ENCODE data around the gene BUD31.
A peak's percentile ranks its signal among the peaks of the same experiment; 100 is the strongest.

Gene BUD31

DNA sequence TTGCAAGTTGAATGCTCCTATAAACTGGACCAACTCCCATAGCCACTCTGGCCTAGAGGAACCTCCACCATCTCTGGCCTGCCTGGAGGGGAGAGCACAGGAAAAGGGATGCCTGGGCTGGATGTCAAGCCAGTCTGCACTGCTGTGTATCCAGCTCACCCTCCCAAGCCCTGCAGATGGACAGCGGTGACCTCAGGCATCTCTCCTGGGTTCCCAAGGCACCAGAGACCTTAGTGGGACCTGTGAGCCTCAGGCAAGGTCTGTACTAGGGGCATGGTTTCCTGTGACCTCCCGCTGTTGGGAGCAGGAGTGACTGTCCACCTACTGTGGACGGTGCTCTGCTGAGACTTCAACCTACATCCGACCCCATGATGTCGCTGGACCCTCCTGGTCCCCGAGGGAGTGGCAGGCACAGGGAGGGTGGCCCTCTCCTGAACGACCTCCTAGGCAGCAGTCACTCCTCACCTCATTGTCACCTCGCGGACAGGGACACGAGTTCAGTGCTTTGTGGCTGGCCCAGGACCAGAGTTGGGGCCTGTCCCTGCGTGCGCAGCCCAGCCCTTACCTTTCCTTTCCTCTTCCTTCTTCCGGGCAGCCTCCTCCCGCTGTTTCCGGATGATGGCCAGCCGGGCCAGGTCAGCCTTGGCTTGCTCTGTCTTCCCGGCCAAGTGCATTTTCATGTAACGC is 11.3 kb upstream of the BUD31 start:
- Histone ChIP-seq H3K27ac (ENCODE audit: extremely low read depth, low read depth, low read length) (no peak overlapping the region), H3K9me3 (ENCODE audit: control insufficient read depth, insufficient read depth, low read depth, low read length) (no peaks in the 10 kb centered on the region), H3K4me1 (ENCODE audit: control insufficient read depth, insufficient read depth, low read length) (no peaks in the 10 kb centered on the region), H3K36me3 (ENCODE audit: control insufficient read depth in 2 of 2, insufficient read depth in 1 of 2, low read length in 2 of 2) (peaks cover 30 to 88% of the 10 kb centered on the region in 2 experiments), H3K4me3 (ENCODE audit: low read depth, low read length) (no peak overlapping the region)
- ChIA-PET CTCF (no interaction called here), POLR2A (no interaction called here)
- no peak for TF ChIP-seq ZNF521 (tag by site-specific recombination; IDR thresholded peaks at IDR 0.05)
- TF ChIP-seq, protein P1, sequence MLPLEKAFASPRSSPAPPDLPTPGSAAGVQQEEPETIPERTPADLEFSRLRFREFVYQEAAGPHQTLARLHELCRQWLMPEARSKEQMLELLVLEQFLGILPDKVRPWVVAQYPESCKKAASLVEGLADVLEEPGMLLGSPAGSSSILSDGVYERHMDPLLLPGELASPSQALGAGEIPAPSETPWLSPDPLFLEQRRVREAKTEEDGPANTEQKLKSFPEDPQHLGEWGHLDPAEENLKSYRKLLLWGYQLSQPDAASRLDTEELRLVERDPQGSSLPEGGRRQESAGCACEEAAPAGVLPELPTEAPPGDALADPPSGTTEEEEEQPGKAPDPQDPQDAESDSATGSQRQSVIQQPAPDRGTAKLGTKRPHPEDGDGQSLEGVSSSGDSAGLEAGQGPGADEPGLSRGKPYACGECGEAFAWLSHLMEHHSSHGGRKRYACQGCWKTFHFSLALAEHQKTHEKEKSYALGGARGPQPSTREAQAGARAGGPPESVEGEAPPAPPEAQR (tag by site-specific recombination; IDR thresholded peaks at IDR 0.05), result no peak
- TF ChIP-seq, protein P2, sequence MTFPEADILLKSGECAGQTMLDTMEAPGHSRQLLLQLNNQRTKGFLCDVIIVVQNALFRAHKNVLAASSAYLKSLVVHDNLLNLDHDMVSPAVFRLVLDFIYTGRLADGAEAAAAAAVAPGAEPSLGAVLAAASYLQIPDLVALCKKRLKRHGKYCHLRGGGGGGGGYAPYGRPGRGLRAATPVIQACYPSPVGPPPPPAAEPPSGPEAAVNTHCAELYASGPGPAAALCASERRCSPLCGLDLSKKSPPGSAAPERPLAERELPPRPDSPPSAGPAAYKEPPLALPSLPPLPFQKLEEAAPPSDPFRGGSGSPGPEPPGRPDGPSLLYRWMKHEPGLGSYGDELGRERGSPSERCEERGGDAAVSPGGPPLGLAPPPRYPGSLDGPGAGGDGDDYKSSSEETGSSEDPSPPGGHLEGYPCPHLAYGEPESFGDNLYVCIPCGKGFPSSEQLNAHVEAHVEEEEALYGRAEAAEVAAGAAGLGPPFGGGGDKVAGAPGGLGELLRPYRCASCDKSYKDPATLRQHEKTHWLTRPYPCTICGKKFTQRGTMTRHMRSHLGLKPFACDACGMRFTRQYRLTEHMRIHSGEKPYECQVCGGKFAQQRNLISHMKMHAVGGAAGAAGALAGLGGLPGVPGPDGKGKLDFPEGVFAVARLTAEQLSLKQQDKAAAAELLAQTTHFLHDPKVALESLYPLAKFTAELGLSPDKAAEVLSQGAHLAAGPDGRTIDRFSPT (tag by site-specific recombination; IDR thresholded peaks at IDR 0.05), result no peak
- TF ChIP-seq GLIS2 (tag by site-specific recombination; IDR thresholded peaks at IDR 0.05), result 0 out of 2 replicates have a peak, but pooled peaks have one; percentile 22
- TF ChIP-seq ZNF560 (tag by site-specific recombination; IDR thresholded peaks at IDR 0.05; ENCODE audit: borderline replicate concordance), result no peak
- TF ChIP-seq GLIS1 (tag by site-specific recombination; IDR thresholded peaks at IDR 0.05), result 0 out of 2 replicates have a peak, but pooled peaks have one; percentile 16

DNA sequence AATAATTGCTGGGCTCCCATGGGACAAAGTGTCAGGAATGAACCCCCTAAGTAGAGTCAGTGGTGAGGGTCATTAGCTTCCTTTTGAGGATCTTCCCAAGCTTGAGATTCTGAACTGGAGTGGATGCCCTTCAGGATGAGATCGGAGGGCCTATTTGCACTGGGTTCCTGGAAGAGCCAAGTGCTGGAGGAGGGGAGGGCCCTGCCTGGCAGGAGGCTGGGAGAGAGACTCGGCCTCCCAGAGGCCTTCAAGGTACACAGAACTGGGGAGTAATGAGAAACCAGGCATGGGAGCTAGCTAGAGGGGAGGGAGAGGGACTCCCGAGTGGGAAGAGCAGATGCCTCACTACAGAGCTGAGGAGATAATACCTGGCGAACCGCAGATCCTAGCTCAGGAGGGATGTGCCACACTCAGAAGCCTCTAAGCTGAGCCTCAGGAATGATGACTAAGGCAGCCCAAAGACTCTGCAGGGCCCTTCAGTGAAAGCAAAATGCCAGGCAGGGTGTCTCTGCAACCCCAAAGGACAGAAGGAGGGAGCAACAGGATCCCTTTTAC is 9.8 kb upstream of the BUD31 start:
- no peak overlapping the region for H3K4me3 ChIP-seq (ENCODE audit: low read depth, low read length)
- CTCF ChIA-PET, result interaction anchor here (0.6 to 0.7 kb wide), 2 partner anchors 11 to 74 kb away, joined by 3 read pairs; no protein-coding TSS in a partner anchor
- H3K9me3 ChIP-seq (ENCODE audit: control insufficient read depth, insufficient read depth, low read depth, low read length), result no peaks in the 10 kb centered on the region
- no peak overlapping the region for H3K27ac ChIP-seq (ENCODE audit: extremely low read depth, low read depth, low read length)
- POLR2A ChIA-PET, result interaction anchor here (1.0 to 1.8 kb wide), 3 partner anchors 8 to 24 kb away, joined by 3 to 10 read pairs (median 6); partner anchors contain the start of genes BUD31 and PDAP1
- H3K36me3 ChIP-seq (ENCODE audit: control insufficient read depth in 2 of 2, insufficient read depth in 1 of 2, low read length in 2 of 2), result peaks cover 35 to 88% of the 10 kb centered on the region in 2 experiments
- no peaks in the 10 kb centered on the region for H3K4me1 ChIP-seq (ENCODE audit: control insufficient read depth, insufficient read depth, low read length)
- no peak for TF ChIP-seq ZNF501 (tag by site-specific recombination; IDR thresholded peaks at IDR 0.05)
- peak; percentile 81 for TF ChIP-seq ZNF341 (tag by site-specific recombination; IDR thresholded peaks at IDR 0.05; ENCODE audit: low read depth)
- no peak for TF ChIP-seq ZFP37 (tag by site-specific recombination; IDR thresholded peaks at IDR 0.05)
- TF ChIP-seq GLIS1 (tag by site-specific recombination; IDR thresholded peaks at IDR 0.05), result peak; percentile 41
- no peak for TF ChIP-seq ZNF133 (tag by site-specific recombination; IDR thresholded peaks at IDR 0.05)
- TF ChIP-seq ZNF785 (tag by site-specific recombination; IDR thresholded peaks at IDR 0.05), result no peak
- TF ChIP-seq, protein P3, sequence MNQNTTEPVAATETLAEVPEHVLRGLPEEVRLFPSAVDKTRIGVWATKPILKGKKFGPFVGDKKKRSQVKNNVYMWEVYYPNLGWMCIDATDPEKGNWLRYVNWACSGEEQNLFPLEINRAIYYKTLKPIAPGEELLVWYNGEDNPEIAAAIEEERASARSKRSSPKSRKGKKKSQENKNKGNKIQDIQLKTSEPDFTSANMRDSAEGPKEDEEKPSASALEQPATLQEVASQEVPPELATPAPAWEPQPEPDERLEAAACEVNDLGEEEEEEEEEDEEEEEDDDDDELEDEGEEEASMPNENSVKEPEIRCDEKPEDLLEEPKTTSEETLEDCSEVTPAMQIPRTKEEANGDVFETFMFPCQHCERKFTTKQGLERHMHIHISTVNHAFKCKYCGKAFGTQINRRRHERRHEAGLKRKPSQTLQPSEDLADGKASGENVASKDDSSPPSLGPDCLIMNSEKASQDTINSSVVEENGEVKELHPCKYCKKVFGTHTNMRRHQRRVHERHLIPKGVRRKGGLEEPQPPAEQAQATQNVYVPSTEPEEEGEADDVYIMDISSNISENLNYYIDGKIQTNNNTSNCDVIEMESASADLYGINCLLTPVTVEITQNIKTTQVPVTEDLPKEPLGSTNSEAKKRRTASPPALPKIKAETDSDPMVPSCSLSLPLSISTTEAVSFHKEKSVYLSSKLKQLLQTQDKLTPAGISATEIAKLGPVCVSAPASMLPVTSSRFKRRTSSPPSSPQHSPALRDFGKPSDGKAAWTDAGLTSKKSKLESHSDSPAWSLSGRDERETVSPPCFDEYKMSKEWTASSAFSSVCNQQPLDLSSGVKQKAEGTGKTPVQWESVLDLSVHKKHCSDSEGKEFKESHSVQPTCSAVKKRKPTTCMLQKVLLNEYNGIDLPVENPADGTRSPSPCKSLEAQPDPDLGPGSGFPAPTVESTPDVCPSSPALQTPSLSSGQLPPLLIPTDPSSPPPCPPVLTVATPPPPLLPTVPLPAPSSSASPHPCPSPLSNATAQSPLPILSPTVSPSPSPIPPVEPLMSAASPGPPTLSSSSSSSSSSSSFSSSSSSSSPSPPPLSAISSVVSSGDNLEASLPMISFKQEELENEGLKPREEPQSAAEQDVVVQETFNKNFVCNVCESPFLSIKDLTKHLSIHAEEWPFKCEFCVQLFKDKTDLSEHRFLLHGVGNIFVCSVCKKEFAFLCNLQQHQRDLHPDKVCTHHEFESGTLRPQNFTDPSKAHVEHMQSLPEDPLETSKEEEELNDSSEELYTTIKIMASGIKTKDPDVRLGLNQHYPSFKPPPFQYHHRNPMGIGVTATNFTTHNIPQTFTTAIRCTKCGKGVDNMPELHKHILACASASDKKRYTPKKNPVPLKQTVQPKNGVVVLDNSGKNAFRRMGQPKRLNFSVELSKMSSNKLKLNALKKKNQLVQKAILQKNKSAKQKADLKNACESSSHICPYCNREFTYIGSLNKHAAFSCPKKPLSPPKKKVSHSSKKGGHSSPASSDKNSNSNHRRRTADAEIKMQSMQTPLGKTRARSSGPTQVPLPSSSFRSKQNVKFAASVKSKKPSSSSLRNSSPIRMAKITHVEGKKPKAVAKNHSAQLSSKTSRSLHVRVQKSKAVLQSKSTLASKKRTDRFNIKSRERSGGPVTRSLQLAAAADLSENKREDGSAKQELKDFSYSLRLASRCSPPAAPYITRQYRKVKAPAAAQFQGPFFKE (tag by site-specific recombination; IDR thresholded peaks at IDR 0.05; ENCODE audit: borderline replicate concordance), result no peak
- no peak for TF ChIP-seq OVOL3 (tag by site-specific recombination; IDR thresholded peaks at IDR 0.05)
- peak; percentile 45 for TF ChIP-seq ZBTB17 (tag by site-specific recombination; IDR thresholded peaks at IDR 0.05)
- TF ChIP-seq, protein P4, sequence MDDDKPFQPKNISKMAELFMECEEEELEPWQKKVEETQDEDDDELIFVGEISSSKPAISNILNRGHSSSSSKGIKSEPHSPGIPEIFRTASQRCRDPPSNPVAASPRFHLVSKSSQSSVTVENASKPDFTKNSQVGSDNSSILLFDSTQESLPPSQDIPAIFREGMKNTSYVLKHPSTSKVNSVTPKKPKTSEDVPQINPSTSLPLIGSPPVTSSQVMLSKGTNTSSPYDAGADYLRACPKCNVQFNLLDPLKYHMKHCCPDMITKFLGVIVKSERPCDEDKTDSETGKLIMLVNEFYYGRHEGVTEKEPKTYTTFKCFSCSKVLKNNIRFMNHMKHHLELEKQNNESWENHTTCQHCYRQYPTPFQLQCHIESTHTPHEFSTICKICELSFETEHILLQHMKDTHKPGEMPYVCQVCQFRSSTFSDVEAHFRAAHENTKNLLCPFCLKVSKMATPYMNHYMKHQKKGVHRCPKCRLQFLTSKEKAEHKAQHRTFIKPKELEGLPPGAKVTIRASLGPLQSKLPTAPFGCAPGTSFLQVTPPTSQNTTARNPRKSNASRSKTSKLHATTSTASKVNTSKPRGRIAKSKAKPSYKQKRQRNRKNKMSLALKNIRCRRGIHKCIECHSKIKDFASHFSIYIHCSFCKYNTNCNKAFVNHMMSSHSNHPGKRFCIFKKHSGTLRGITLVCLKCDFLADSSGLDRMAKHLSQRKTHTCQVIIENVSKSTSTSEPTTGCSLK (tag by site-specific recombination; IDR thresholded peaks at IDR 0.05), result no peak
- TF ChIP-seq, protein P5, sequence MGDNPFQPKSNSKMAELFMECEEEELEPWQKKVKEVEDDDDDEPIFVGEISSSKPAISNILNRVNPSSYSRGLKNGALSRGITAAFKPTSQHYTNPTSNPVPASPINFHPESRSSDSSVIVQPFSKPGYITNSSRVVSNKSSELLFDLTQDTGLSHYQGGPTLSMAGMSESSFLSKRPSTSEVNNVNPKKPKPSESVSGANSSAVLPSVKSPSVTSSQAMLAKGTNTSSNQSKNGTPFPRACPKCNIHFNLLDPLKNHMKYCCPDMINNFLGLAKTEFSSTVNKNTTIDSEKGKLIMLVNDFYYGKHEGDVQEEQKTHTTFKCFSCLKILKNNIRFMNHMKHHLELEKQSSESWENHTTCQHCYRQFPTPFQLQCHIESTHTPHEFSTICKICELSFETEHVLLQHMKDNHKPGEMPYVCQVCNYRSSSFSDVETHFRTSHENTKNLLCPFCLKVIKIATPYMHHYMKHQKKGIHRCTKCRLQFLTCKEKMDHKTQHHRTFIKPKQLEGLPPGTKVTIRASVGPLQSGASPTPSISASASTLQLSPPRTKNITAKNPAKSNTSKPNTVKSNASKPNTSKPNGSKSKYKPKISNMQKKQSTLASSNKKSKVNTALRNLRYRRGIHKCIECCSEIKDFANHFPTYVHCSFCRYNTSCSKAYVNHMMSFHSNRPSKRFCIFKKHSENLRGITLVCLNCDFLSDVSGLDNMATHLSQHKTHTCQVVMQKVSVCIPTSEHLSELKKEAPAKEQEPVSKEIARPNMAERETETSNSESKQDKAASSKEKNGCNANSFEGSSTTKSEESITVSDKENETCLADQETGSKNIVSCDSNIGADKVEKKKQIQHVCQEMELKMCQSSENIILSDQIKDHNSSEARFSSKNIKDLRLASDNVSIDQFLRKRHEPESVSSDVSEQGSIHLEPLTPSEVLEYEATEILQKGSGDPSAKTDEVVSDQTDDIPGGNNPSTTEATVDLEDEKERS (tag by site-specific recombination; IDR thresholded peaks at IDR 0.05), result no peak

All from HEK293 (cell line).